GM18498 (cell line): Measurements from ENCODE around the gene ARID4B.

ENCODE experiments used
- ATAC-seq: cut with Tn5 transposase; IDR thresholded peaks from one replicate; pipeline ENCODE4 v1.9.1; 2021; ENCODE audit warnings: mild to moderate bottlenecking, moderate library complexity; ENCODE audit not compliant: unreplicated experiment

ARID4B gene

GRCh38 chr1:235129774-235130570, 198.0 kb downstream of the ARID4B start:
- no peak for ATAC-seq

- ATAC-seq: peak; percentile 95
These were observed 199.3 kb downstream of the ARID4B start, which contains the start of gene TOMM20 for GRCh38 chr1:235128456-235129328. TSS of gene TOMM20 (minus strand) at chr1:235128837. CDS start at chr1:235128715, 122 bp downstream.

GRCh38 chr1:235127732-235128455, 200.1 kb downstream of the ARID4B start:
- no peak for ATAC-seq

GRCh38 chr1:235127203-235127602, 200.8 kb downstream of the ARID4B start:
- no peak for ATAC-seq

- ATAC-seq: no peak
These were observed 203.3 kb downstream of the ARID4B start for GRCh38 chr1:235124665-235125064.

GRCh38 chr1:235124111-235124510, 203.9 kb downstream of the ARID4B start:
- no peak for ATAC-seq

GRCh38 chr1:235122348-235122747, 205.6 kb downstream of the ARID4B start:
- ATAC-seq: no peak
